Stimulated activated CD8-positive, alpha-beta memory T cell treated with anti-CD3 and anti-CD28 coated beads, Interleukin-7, amount 100 ng/mL, for 48 hours (primary cell): Measurements from ENCODE around the gene ZSCAN20.

ENCODE experiments used
- DNase-seq, 2 donors: peaks; one replicate each; pipeline ENCODE4 v3.0.0-alpha.2; 2020; ENCODE audit warnings: low read depth in 1 of 2; ENCODE audit errors: extremely low read depth in 1 of 2

Gene ZSCAN20

GRCh38 chr1:33472269-33472980 lies at the start of gene ZSCAN20:
ZSCAN20 (plus strand) TSS chr1:33472645; CDS start chr1:33479289, 6,644 bp downstream.
- DNase-seq, result peak; percentile 81 to 91

- DNase-seq, result no peak
These were observed 48.2 kb upstream of the ZSCAN20 start for GRCh38 chr1:33424205-33424604.

- no peak for DNase-seq
These were observed 47.8 kb upstream of the ZSCAN20 start for GRCh38 chr1:33424610-33425009.

GRCh38 chr1:33425900-33426299 lies 46.5 kb upstream of the ZSCAN20 start:
- DNase-seq, result no peak

- no peak for DNase-seq
These were observed 45.5 kb upstream of the ZSCAN20 start for GRCh38 chr1:33426916-33427315.

- DNase-seq, result no peak
These were observed 43.8 kb upstream of the ZSCAN20 start for GRCh38 chr1:33428661-33429060.

GRCh38 chr1:33429332-33429731 lies 43.1 kb upstream of the ZSCAN20 start:
- no peak for DNase-seq

- DNase-seq, result no peak
These were observed 42.4 kb upstream of the ZSCAN20 start for GRCh38 chr1:33429856-33430691.

DNA sequence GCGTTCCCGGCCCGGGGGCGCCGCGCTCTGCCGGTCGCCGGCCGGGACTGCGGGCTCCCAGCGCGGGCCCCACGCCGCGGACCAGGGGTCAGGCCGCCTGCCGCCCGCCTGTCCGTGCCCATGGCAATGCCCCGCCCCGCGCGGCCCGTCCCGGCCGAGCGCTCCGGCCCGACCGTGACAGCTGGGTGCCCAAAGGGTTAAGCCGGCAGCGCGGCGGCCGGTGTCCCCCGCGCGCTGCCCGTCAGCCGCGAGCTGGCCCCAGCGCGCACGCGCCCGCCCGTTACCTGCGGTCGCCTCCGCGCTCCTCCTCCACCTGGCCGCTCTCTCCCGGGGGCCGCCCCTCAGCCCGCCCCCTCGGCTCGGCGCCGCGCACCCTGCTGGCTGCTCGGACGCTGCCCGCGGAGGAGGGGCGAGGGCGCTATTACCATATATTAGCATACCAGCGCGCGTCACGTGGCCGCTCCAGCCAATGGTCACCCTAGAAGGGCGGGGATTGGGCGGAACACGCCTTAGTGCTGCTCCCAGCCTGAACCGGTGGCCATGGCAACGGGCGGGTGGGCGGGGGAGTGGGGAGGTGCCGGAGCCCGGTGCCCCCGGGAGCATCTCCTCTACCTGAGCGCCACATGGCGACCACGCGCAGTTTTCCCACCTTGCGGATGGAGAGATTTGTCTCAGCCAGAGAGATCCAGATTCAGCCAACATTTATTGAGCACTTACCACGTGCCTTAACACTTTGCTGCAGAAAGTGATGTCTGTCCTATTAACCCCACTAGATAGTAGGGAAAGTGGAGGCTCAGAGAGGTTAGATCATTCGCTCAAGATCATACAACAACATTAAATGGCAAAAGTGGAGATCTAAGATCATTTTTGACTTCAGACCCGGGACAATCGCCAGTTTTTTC lies 41.5 kb upstream of the ZSCAN20 start, which contains the start of gene PHC2:
TSS of gene PHC2 (minus strand) at position 404 of the 902 bp plus-strand sequence. CDS start 55,556 bp downstream, outside the sequence.
- DNase-seq, result peak; percentile 79 to 92

GRCh38 chr1:33433509-33434362 lies 38.7 kb upstream of the ZSCAN20 start:
- DNase-seq, result no peak

DNA sequence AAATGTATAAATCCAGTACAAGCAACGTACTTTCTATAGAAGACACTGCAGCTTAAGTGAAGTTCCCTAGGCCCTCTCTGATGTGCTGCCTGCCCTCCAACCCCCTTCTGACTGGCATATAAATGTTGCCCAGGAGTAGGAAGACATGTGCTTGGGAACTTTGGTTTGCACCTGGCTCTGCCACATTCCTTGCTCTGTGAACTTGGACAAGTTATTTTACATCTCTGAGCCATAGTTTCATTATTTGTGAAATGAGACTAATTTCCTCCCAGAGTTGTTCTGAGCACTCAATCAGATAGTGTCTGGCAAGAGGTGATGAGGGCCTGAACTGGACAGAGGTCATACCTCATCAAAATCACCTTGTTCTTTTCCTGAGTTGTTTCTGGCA lies 38.1 kb upstream of the ZSCAN20 start:
- DNase-seq, result no peak

DNA sequence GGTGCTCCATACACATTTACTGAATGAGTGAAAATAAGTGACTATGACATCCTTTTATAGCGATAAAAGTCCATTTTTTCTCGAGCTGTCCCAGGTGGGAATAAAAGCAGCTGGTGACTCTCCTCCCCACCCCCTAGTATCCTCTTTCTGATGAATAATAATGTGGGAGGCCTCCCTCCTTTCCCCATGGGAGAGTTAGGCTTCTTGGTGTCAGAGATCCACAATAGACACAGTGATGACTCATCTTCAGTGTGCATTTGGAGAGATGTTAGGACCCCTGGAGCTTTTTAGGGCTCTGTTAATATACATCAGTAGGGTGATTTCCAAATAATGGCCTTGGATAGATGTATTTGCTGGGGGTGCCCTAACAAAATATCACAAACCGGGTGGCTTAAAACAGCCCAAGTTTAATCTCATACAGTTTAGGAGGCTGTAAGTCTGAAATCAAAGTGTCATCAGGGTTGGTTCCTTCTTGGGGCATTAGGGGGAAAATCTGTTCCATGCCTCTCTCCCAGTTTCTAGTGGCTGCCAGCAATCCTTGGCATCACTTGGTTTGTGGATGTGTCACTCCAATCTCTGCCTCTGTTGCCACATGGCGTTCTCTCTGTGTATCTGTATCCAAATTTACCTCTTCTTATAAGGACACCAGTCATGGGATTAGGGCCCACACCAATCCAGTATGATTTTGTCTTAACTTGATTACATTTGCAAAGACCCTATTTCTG lies 37.2 kb upstream of the ZSCAN20 start:
- DNase-seq, result no peak

DNA sequence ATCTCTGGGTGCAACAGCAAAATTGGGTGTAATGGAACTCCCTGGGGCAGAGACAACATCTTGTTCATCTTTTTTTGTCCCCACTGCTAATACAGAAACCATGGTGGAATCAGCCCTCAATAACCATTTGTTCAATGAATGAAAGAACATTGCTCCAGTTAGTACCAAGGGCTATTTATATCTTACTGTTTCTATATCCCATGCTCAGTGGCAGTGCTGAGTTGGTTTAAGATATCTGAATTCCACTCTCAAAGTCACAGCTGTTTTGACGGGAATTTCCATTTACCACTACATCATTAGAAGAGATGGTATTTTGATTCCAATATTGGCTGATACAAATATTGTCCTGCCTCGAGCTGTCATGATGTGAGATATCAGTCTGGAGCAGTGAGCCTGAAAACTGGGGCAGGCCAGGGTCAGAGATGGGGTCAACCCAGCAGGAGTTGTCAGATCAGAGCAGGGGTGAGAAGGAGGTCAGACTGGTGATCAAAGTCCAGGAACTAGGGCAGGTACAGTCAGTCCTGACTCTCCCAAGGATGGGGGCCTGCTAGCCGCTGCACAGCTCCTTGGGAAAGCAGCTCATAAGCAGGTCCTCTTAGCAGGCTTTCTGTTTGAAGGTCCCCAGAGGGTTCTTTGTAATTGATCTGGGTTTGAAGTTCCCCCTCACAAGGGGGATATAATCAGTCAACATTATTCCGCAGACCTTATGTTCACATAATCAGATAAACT lies 35.7 kb upstream of the ZSCAN20 start:
- no peak for DNase-seq

GRCh38 chr1:33438364-33439160 lies 33.9 kb upstream of the ZSCAN20 start:
- no peak for DNase-seq

DNA sequence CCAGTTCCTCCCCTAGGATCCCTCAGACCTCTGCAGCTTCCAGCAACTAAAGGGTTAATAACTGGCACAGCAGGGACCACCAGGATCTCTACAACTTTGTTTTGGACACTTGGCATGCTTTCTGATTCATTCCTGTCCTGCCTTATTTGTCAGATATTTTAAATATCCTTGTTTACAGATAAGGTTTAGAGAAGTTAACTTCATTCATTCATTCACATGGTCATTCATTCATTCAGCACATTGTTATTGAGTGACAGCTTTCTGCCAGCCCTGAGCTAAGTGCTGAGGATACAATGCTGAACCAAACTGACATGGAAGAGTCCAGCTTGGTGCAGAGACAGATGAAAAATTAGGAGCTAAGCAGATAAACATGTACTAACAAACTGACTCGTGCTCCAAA lies 32.8 kb upstream of the ZSCAN20 start:
- no peak for DNase-seq

DNA sequence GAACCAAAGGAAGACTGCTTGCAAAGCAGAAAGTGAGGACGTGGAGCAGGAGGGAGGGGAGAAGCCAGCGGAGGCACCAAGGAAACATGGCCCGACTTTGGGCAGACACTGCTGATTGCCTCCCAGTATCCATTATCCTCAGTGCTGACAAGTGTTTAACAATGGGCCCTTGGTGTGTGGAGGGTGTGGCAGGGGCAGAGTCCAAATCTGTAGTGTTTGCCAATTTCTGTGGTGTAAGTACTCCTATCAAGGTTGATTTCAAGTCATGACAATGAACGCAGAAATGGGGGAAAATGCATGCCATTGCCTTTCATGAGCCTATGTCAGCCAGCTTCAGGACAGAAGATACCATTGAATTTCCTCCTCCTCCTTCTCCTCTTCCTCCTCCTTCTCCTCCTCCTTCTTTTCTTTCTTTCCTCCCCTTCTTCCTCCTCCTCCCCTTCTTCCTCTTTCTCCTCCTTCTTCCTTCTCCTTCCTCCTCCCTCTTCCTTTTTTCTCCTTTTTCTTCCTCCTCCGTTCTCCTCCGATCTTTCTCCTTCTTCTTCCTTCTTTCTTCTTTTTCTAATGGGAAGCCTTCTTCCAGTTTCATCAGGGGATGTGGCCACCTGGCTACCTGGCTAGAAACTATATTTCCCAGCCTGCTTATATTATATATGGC lies 31.2 kb upstream of the ZSCAN20 start:
- no peak for DNase-seq

- no peak for DNase-seq
These were observed 30.3 kb upstream of the ZSCAN20 start for GRCh38 chr1:33442141-33442540.
